CD1c-positive myeloid dendritic cell (primary cell): ENCODE data around the gene PALD1.

ENCODE experiments used
- DNase-seq: peaks from one replicate; pipeline ENCODE4 v3.0.0-alpha.2; 2016; ENCODE audit errors: extremely low spot score

The PALD1 gene

GRCh38 chr10:70504521-70505358 lies 26.2 kb downstream of the PALD1 start:
- DNase-seq: no peak

DNA sequence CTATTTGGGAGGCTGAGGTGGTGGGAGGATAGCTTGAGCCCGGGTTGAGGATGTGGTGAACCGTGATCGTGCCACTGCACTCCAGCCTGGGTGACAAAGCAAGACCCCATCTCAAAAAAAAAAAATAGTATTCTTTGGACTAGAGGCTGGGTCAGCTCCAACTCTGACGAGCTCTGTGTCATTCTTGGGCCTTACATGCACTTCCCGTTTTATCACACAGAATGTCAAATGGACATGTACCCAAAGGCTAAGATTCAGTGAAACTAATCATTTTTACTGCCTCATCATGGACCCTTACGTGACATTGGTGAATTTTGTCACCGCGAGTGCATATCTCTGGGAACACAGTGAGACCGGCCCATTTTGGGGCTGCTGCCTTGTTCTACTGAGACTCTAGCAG lies 27.3 kb downstream of the PALD1 start:
- DNase-seq: no peak

GRCh38 chr10:70507966-70508365 lies 29.4 kb downstream of the PALD1 start:
- DNase-seq: no peak

DNA sequence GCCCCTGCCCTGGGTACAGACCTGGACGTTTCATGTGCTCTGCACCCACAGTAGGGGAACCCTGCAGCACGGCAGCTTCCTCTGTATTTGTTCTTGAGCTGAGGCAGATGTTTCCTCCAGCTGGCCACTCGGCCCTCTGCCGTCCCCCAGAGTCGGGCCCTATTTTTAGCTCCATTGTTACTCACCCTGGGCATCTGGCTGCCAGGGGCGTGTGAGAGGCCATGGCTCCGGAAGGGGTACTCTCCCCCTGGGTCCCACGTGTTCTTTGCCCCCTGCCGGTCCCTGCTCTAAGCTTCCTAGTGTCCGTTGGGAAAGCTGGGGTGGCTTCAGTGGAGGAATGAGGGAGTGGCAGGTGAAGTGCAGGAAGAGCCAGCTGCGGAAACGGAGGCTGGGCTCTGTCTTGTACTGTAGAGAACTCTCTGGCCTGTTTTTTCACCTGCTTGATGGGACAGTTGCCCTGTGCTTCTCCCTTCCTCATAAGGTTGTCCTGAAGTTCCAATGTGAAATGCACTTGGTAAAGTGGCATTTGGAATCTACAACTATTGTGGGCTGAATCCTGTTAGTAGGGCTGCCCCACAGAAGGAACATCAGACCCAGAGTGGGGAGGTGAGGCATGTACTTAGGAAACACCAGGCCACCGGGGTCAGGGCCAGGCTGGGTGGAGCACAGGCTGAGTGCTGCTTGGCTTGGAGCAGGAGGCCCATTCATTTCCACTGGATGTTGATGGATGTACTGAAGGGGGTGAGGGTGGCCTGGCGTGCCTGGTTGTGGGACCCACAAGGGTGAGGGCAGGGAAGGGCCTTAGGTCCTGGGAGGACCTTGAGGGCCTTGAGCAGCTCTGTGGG lies 30.6 kb downstream of the PALD1 start:
- DNase-seq: peak; percentile 15

DNA sequence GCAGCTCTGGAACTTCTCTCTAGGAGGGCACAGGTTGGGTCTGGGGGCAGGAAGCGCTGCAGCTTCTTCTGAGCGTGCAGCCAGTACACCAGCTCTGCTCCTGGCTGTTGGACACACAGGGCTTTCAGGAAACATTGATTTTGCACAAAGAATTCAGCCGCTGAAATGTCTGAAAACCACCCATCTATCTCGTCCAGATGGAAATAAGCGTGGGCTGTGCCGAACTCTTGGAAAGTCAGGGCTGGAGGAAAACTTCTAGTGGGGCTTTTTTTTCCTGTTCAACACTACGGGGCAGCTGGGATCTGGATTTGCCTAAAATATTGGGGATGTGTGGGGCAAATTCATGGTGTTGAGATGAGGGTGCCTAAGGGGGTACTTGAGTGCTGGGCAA lies 31.2 kb downstream of the PALD1 start:
- no peak for DNase-seq

DNA sequence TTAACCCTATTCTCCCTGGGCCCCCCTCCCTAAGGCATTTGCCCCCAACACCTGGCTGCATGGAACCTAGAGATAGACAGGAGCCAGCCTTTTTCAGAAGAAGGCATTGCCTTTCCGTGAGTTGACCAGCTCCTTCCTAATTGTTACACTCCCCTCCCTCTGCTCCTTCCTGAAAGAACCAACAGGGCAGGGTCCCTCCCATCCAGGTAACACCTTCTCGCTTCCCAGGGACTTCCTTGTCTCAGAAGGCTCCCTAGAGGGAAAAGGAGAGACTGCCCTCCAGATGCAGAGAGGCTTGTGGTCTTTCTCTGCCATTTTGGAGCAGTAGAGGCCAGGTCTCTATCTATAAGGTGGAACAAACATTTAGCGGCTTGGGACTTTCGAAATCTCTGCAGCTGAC lies 31.9 kb downstream of the PALD1 start:
- no peak for DNase-seq

DNA sequence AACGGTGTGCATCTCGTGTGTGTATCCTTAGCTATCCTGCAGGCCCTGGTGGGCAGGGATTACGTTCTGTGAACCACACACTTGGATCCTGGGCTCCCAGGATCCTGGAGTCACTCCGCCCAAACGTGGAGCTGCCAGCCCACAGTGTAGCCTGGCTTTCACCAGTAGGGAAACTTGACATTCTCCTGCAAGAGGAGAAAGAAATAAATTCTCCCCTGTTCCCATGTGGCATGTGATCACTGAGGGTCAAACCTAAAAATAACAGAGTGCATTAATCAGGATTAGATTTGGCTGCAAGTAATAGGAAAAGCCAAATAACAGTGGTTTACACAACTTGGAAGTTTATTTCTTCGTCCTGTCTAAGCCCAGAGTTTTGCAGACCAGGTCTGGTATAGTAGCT lies 32.3 kb downstream of the PALD1 start:
- DNase-seq: no peak

DNA sequence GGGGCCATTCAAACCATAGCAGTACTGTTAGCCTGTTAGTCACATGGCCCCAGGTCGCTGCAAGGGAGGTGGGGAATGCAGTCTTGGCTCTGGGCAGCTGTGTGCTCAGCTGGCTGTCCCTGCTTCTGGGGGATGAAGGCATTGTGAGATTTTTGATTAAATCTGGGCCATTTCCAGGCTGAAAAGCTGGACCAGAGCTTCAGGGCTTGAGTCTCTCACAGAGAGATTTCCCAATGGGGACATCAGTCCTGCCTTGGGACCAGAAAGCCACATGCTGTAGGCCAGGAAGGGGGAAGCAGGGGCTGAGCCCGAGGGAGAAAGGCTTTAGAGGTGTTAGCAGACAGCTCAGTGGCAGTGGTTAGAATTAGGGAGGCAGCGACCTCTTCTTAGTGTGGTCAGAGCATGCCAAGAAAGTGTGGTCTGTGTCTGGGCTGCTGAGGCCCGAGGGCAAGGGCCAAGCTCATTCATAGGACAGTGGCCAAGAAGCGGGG lies 33.6 kb downstream of the PALD1 start:
- no peak for DNase-seq

DNA sequence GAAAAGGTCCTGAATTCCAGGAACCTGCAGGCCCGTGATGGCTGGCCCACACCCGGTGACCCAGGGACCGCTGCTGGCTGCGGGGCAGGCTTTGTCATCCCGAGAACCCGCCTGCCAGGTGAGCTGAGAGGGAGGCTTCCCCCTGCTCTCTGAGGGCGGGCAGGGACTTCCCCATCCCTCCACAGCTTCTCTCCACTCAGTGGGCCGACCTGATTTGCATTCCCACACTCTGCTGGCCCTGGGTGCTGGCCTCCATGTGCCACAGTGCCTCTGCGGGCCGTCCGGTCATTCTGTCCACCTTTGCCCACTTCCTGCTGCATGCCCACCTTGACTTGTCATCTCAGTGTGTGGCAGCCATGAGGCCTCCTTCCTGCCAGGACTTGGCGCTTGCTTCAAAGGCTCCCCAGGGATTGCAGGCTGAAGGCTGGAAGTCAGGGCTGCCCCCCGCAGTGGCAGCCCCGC lies 35.3 kb downstream of the PALD1 start:
- DNase-seq: no peak

DNA sequence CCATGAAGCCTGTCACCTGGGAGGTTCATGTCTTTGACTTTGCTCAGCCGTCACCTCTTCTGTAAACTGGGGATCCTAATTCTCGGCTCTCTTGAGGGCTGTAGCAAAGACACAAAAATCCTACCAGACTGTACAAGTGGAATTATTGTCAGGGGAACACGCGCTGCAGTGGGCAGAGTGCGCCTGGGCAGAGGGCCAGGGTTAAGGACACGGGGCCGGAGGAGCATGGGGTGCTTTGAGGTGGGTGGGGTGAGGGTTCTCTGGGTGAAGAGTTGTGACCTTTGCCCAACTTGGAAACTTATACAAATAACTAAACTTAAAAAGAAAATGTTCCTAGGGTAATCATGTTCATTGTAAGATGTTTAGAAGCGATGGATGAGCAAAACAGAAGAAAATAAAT lies 36.0 kb downstream of the PALD1 start:
- DNase-seq: no peak

DNA sequence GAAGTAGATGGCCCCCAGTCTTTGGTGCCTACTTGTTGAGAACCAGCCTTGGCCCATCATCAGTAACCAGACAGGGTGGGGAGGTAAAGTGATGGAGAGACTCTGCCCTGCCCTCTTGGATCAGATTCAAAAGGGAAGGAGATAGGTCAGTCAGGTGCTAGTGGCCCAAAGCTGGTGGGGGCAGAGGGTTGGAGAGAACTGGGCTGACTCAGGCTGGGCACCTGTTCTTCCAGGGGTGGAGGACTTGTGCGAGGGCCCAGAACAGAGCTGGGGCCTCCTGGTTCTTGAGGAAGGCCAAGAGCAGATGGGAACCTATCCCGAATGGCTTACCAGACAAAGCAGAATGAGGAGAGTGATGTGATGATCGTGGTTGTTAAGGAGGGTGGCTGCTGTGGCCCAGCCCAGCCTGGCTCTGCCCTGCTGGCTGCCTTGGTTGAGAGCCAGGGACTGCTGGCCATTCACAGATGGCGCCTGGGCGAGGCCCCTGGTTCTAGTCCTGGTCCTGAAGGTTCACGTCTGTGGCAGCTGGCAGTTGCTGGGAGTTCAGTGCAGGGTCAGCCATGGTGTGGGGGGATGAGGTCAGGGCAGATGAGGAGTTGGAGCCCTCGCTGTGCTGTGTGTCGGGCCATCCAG lies 36.6 kb downstream of the PALD1 start:
- DNase-seq: no peak

GRCh38 chr10:70518695-70519094 lies 40.1 kb downstream of the PALD1 start:
- no peak for DNase-seq

DNA sequence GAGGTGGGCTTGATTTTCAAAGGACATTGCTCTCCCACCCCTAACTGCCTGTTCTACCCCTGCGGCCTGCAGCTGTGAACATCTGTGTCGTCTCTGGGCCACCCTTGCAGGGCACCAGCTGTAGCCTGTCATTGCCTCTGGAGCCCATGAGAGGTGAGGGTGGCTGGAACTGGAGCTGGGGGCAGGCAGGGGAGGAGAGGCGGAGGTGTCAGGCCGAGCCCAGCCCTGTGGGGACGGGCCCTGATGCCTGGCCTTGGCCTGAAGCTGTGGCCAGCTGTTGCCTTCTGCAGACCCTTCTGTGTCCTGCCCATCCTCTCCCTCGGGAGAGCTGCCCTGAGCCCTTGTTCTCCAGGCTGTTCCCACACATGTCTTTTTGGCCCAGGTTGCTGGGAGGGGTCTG lies 44.5 kb downstream of the PALD1 start:
- no peak for DNase-seq

GRCh38 chr10:70523549-70523948 lies 45.0 kb downstream of the PALD1 start:
- DNase-seq: no peak

- DNase-seq: no peak
Measured at GRCh38 chr10:70528314-70528713, 49.7 kb downstream of the PALD1 start.

DNA sequence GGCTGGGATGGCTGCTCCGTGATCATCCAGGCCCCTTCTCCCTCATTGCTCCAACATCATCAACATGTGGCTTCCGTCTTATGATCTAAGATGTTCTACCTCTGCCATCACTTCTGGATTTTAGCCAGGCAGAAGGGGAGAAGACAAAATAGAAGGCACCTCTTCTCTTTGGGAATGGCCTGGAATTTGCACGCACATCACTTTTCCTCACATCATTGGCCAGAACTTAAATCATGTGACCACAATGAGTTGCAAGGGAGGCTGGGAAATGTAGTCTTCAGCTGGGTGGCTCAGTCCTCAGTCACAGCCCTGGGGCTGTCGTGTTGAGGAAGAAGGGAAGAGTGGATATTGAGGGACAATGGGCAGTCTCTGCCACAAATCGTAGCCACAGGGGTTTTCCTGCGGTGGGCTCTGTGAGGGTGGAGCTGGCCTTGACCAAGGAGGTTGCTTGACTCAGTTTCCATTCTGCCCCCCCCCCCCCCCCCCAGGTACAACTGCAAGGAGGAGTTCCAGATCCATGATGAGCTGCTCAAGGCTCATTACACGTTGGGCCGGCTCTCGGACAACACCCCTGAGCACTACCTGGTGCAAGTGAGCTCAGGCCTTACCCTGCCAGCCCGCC lies 50.3 kb downstream of the PALD1 start:
- peak; percentile 19 for DNase-seq

DNA sequence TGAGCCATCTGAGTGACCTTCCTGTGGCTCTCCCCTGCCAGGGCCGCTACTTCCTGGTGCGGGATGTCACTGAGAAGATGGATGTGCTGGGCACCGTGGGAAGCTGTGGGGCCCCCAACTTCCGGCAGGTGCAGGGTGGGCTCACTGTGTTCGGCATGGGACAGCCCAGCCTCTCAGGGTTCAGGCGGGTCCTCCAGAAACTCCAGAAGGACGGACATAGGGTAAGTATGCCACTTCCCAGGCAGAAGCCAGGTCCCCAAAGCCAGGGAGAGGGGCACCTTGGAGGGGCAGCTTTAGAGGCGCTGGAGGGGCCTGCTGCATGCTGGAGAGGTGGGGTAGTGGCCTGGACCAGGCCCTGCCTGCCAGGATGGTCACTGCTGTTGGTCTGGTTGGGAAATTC lies 51.3 kb downstream of the PALD1 start:
- DNase-seq: no peak

- no peak for DNase-seq
Measured at GRCh38 chr10:70530315-70530714, 51.7 kb downstream of the PALD1 start.

DNA sequence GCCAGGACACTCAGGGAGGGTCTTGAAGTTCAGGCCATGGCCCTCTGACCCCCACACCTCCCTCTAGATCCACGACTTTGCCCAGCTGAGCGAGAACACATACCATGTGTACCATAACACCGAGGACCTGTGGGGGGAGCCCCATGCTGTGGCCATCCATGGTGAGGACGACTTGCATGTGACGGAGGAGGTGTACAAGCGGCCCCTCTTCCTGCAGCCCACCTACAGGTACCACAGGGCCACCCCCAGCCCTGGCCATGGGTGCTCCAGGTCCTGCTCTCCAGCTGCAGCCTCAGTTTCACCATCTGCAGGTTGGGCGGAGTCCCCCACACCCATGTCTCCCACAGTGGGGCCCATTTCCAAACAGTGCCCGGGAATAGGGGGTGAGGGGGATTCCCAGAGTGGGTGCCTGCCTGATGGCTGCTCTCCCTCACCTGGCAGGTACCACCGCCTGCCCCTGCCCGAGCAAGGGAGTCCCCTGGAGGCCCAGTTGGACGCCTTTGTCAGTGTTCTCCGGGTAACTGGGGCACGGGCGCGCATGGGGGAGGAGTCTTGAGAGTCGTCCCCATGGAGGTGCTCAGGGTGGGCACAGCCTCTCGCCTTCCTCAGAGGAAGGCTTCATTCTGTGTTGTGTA lies 54.1 kb downstream of the PALD1 start:
- DNase-seq: no peak

DNA sequence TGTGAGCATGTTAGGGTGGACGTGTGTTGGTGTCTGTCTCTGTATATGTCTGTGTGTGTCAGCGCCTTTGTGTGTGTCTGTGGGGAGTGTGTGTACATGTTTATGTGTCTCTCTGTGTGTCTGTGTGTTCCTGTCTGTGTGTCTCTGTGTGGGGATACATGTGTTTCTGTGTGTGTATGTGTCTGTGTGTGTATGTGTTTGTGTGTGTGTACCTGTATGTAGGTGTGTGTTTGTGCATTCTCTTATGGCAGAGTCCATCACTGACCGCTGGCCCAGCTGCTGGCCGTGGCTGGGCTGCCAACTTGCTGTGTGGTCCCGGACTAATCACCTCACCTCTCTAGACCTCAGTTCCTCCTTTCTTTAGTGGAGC lies 54.6 kb downstream of the PALD1 start:
- no peak for DNase-seq

GRCh38 chr10:70534281-70534680 lies 55.7 kb downstream of the PALD1 start:
- DNase-seq: no peak
